GM19452 (cell line): ENCODE measurements around the gene INPP5A.

ENCODE experiments used
- ATAC-seq: cut with Tn5 transposase; IDR thresholded peaks from one replicate; pipeline ENCODE4 v1.9.1; 2021; ENCODE audit not compliant: unreplicated experiment

Gene INPP5A

DNA sequence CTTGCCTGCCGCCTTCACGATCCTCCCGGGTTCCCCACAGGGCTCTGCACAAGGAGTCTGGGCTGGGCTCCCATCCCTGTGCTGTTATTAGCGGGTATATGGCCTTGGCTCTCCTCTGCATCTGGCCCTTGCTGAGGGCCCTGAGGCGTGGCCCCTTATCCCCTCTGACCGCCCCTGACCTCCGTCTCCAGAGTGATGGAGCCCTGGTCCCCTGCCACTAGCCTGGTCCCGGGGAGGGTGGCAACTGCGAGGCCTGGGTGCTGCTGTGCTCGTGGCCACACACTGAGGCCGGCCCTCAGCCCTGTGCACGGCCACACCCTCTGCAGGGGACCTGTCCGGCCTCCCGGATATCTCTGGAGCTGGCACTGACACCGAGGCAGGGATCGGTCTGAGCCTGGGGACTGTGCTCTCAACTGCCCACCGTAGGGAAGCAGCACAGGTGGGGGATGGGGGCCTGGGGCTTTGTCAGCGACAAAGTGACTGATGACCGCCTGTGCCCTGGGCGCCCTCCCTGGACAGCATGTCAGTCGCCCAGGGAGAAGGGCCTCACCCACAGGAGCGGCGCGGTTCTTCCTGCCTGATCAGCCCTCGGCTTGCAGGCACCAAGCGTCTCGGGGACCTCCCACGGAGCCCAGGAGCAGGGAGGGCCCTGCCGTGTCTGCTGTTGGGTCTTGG, 176.0 kb downstream of the INPP5A start:
- no peak for ATAC-seq

DNA sequence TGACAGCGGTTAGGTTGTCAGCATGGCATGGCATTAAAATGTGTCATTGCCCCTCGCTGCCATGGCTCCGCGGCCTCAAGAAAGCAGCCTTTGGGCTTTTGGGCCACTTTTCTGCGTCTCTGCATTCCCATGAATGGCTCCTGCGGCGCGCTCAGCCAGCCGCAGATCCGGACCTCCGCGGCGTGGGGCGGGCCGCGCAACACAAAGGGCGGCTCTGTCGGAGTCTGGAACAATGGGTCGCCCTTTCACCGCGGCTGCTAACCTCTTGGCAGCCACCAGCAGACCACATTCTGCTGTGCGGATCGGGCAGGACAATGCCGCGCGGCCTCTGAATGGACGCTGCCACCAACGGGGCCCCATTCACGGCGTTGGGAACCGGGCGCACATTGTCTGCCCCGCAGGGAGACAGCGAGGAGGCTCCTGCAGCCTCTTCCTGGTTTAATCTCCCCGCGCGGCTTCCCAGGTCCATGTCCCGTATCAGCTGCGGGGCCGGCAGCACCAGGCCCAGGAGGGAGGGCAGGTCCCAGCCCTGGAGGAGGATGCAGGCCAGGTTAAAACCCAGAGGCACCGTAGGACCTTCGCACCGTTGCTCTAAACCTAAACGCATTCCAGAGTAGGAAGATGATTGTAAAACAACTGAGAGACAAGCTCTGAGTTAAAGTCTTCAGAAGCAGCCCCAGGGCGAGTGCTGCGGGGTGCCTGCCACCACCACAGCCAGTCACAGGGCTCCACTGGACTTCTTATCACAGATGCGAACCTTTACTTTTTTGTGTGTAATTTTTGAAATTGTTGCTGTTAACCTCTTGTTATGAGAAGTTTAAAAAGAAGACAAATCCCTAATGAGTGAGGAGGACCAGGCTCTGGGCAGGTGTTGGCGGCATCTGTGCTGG, 176.8 kb downstream of the INPP5A start:
- ATAC-seq = no peak

DNA sequence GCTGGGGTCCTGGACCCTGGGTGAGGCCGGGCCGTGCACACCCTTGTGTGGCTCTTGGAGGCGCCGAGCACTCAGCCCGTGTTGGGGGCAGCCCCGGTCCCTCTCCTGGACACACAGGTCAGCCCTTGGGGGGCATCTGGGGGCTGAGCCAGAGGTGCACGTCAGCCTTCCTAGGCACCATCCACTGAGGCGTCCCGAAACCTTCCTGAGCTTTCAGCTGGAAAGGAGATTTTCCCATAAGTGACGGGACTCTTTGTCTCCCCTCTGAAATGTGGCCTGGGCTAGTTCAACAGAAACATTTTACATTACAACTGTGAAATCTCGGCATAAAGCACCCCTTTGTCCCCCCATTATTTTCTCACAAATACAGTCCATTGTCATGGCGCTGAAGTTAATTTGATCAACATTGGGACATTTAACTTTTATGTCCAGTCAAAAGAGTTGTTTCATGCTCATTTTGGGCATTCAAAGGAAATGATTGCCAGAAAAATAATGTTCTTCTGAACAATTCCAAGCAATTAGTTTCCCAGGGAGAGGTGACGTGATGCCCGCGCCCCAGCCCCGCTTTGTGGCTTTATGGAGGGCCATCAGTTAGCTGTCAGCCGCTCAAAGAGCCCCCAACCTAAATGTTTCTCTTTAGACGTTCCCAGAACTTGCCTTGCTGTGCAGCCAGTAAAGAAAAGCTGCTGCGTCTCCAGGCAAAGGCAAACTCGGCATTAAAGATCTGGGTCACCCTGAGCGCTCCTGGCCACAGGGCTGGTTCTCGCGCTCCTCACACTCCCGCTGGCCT, 177.6 kb downstream of the INPP5A start:
- ATAC-seq = no peak

- no peak for ATAC-seq
Observed at GRCh38 chr10:132715776-132716680, 178.4 kb downstream of the INPP5A start.

DNA sequence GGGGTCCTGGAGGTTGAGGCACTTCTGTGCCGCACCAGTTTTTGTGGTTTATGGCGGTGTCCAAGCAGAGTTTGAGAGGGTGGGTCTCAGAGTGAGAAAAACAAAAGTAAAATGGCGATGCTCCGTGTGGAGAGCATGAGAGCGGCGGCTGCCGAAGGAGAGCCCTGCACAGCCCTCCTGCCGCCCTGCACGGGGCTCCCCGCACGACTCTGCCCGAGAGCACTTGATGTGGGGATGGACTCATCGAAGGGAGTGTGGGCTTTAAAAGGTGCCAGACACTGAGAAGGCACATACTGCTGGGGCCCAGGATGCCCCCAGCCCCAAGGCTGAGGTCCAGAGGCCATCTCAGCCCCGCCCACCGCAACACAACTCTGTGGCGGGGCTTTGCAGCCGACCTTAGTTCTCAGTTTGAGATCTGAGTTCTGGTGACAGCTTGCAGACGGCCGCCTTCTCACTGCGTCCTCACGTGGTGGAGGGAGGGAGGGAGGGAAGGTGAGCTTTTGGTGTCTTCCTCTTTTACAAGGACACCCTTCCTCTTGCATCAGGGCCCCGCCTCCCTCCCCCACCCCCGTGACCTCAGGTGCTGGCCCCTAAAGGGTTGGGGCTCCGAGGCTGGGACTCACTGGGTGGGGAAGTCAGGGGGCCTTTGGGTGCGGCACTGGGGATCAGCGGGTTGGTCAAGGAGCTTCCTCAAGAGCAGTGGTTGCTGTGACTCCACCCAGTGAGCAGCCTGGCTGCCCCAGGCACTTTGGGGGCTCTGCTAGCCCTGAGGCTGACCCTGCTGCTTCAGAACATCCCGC, 179.3 kb downstream of the INPP5A start:
- ATAC-seq = no peak

GRCh38 chr10:132721725-132722124, 184.1 kb downstream of the INPP5A start:
- ATAC-seq = no peak

DNA sequence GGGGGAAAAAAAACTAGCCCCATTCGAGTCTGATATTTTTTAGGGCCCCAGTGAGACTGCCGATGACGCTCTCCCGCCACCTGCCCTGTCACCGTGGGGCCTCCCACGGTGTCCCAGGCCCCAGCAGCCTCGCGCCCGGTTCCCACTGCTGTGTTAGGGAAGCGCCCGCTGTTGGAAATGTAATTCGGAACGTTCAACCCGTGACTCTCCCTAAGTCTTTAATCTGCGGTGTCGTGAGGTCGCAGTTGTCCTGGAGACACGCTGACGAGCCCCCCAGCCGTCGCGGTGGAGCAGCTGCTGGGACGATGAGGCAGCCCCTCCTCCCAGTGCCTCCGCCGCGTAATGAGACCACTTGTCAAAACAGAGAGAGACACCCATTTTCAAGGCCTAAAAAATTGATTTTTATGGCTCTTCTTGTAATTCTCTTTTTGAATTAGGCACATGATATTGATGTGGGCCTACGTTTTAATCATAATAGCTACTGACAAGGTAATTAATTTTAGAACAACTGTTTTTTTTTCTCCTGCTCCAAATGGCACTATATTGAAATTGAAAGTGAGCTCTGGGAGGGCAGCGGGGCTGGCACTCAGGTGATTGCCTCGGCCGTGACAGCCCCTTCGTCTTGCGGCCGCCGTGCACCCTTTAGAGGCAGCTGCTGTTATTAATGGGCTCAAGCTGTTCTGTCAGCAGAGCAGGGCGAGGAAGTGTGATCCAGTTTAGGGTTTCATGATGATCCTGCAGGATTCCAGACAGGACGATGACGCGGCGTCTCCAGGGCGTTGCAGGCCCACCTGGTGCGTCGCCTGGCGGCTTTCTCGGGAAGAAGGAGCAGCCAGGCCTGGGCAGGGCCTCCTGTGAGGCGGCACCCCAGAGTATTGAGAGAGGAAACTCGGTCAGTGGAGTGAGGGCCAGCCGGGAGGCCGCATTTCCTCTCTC, 185.1 kb downstream of the INPP5A start:
- ATAC-seq = no peak

DNA sequence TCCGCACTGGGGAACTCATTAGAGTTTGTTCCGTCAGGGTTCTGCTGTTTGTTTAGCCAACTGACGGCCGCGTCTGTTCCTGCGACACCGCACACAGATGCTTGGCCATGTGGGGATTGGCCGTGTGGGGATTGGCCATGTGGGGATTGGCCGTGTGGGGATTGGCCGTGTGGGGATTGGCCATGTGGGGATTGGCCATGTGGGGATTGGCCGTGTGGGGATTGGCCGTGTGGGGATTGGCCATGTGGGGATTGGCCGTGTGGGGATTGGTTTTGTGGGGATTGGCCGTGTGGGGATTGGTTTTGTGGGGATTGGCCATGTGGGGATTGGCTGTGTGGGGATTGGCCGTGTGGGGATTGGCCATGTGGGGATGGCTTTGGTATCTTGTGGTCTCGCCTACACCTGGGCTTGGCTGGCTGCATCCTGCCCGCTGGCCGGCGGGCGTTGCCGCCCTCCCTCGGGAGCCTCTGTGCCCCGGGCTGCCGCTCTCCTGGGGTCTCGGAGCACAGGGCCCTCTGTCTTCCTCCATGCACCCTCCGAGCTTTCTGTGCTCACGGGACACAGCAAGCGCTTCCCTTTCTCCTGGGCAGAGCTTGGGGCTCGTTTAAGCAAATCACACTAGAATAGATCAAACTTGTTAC, 185.9 kb downstream of the INPP5A start:
- no peak for ATAC-seq

GRCh38 chr10:132724446-132724845, 186.9 kb downstream of the INPP5A start:
- no peak for ATAC-seq

DNA sequence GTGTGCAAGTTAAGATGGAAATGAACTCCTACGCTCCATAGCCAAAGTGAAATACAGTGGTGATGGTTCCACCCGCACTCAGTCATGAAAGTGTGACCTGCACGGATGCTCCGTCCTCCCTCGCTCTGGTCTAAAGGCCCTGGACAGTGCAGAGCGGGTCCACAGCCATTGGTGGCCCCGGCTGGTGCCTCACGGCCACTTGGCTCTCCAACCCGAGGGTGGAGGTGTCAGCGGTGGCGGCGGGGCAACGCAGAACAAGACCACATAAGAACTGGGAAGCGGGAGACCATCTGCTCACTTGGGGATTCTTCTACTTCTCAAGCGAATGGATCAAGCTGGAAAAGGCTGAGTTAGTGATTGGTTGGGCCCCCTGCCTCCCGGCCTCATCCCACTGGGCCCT, 187.6 kb downstream of the INPP5A start:
- no peak for ATAC-seq

DNA sequence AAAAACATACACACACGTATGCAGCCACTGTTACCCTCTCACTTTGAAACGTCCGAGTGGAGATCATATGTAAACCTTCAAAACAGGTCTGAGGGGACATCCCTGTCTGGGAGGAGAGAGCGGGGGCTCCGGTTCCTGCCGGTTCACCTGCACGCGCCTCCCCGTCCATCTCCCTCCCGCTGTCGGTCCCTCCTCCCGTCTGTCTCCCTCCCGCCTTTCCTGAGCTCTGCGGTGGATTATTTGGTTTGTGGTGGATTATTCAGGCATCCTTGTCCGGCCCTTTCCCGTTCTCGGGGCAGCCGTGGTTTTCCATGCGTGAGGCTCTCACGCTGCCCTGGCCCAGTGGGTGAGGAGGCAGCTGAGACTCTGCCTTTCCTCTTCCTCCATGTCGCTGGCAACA, 188.6 kb downstream of the INPP5A start:
- ATAC-seq = no peak

GRCh38 chr10:132726951-132727350, 189.4 kb downstream of the INPP5A start:
- ATAC-seq = no peak

- ATAC-seq = no peak
Observed at GRCh38 chr10:132727411-132727810, 189.8 kb downstream of the INPP5A start.

DNA sequence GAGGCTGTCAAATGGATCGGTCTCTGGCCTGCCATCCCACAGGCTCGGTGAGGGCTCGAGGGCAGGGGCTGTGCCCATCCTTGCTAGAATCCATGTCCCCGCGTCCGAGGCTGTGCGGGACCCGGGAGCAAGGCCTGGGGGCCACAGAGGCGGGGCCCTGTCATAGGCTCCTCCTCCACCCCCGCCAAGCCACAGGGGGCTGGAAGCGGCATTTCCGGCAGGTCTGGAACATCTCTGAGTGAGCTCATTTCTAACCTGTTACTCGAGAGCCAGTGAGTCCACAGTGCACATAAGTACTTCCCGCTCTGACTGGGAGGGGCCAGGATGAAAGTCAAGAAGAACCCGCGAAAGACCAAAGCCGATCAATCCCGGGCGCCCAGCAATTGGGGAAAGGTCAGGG, 190.7 kb downstream of the INPP5A start:
- no peak for ATAC-seq

DNA sequence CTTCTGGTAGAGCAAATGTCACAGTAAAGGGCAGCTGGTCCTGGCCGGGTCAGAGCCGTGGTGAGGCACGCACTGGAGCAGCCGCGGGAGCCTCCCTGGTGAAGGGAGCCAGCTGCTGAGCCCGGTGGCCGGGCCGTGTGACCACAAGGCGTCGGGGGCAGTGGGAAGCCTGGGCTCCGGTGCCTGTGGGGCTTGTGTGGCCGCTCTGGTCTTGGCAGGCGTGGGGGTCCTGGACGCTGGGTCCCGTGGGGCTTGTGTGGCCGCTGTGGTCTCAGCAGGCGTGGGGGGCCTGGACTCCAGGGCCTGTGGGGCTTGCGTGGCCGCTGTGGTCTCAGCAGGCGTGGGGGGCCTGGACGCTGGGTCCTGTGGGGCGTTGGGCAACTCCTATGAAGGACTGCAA, 191.2 kb downstream of the INPP5A start:
- no peak for ATAC-seq

DNA sequence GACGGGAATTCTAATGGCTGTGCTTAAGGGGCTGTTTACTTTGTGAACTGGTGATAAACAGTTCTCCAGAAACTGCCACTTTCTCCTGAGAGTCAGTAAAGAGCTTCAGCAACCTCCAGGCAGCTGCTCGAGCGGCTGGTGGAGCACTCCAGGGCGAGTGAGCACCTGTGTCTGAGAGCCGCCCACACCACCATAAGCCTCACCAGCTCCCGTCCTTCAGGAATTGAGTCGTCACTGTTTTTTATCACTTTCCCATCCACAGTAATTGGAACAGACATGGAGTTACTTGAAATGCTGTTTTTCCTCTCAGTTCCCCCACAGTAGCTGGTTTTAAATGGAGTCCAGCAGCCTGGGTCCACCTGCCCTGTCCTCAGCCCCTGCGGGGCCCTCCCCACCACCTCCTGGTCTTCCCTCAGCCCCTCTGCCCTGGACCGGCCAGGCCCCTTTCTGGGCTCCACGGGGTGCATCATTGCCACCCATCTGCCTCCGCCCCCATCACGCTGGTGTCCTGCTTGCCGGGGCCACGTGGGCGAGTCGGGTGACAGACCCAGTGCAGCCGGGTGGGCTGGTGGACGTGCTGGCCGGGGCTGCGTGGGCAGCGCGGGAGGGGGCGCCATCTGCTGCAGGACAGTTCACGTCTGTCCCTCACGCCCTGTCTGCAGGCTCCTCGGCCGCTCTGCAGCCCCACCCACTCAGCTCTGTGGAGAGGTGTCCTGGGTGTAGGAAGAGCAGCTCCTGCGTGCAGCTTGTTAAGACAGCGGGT, 192.4 kb downstream of the INPP5A start:
- no peak for ATAC-seq

- ATAC-seq = no peak
Observed at GRCh38 chr10:132730573-132730953, 193.0 kb downstream of the INPP5A start.

DNA sequence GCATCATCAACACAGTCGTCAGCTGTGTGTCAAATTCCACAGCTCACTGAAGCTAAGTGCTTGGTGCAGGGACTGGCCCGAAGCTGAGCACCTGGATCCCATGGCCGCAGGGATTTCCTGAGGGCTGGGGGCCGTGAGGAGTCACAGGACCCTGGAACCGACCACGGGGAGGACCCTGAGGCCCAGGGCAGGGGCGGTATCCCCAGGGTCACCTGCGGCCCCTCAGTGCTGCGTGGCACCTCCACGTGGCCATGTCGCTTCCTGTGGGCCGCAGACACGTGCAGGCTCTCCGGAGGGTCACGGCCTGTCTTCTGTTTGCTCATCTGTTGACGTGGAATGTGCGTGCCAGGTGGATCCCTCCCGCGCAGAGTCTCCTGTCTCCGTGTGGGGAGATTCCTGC, 194.9 kb downstream of the INPP5A start:
- ATAC-seq = no peak
